Posterior cingulate gyrus (tissue), 11 donors: ENCODE data around the gene NTF3.

Experiments
- DNase-seq, 10 donors: peaks; one replicate each; pipeline versions ENCODE4 v3.0.0 to v3.0.0-alpha.2; 2020 to 2021; ENCODE audit warnings: mixed read lengths in 3 of 10
- intact Hi-C: fragments of 100-400 bp; cut with DNase I; formaldehyde crosslinking; loops from one replicate; pipeline ENCODE4 v1.15.1; 2023

The NTF3 gene

DNA sequence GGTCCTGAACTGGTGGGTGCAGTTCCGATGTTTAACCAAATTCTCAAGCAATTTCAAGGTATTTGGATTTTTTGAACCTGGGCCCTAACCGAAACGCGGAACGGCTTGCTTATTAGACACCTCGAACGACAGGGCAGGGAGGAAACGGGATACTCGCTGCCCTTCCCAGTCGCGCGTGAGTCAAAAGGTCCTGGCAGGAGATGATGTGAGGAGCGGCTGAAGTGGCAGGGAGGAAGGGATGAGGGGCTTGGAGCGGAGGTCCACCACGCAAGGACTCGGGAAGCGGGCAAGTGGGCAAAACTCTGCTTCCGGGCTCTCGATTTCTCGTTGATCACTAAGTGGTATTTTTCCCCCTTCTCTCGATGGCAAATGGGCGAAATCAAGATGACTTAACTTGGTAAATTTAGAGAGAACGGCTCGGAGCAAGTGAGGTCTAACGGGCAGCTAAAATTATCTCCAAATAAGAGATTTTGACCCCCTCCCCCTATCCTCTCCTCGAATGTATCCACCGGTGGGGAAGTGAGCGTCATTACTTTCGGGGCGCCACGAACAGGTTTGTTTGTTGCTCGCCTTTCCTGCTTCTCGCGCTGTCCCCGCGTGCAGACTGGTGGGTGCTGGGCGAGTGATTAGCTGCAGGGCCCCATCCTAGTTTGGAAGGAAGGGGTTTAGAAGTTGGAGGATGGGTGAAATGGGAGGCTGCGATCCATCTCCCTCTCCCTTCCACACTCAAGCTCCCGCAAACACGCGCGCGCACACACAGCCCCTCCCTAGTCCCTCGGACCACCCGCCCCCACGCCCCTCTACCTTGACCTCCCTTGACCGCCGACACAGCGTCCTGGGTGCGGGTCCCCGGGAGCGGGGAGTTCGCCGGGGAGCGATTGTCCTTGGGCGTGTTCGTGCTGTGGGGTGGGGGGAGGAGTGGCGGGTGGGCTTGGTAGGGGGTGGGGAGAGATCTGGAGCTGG, 986 bp upstream of the NTF3 start:
- intact Hi-C loops, result no loop called here
- DNase-seq, result no peak

DNA sequence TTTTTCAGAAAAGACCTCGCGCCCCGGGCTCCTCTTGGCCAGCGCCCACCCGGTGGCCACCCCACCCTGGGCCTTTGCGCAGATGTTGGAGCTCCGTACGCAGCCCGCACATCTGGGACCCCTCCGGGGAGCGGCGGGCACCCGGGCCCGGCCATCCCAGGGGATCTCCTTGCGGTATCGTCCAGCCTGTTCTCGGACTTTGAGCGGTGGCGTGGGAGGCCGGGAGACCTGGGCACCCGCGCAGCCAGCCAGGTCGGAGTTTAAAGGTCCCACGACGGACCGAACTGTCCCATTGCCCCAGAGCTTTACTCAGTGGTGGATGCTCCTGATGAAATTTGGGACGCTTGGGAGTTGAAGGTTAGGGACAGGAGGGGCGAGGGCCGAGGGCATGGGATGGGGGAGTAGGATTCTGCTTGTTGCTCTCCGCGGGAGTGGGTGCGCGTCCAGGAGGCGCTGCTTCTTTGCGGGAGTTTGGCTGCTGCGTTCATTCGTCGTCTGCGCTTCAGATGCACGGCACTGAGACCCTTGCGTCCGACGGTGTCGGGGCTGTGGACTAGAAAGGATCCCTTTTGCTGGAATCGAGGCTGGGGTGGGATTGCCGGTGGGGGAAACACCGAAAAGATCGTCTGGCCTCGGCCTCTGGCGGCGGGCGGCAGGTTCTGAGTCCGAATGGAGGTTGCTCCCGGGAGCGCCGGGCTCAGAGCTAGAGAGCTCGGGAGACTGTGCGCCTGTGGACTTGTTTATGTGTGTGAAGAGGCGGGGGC, 1.4 kb downstream of the NTF3 start:
- no peak for DNase-seq
- intact Hi-C loops, result no loop called here

DNA sequence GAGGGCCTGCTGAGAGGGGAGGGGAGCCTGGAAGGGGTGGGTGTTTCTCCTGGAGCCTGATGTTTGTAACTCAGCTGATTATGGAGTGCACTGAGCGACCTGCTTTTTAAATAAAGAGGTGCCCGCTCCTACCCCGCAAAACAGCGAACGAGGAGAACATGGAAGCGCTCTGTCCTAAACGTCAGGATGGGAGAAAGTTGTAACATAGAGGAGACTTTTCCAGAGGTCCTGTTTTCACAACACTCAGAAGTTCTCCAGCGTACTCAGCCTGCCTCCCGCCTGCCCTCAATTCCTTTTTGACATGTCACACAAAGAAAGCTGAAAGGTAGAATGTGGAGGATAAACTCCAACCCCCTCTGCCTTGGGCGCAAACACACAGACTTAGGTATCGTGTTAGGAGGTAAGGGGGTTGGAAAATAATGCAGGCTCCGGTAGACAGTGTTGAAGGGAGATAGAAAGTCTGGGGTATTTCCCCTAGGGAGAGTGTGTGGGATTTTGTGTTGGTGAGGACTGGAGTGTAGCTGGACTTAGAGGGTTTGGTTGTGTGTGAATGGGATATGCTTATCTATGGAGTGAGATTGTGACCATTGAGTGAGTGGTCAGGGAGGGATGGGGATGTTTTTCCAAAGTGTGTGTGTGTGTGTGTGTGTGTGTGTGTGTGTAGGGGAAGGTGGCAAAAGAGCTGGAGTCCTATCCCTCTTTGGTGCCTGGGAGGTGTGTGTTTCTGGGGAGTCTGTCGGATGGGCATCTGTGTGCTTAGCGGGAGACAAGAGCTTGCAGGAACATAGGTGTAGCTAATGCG, 2.1 kb downstream of the NTF3 start:
- intact Hi-C loops, result no loop called here
- DNase-seq, result no peak

DNA sequence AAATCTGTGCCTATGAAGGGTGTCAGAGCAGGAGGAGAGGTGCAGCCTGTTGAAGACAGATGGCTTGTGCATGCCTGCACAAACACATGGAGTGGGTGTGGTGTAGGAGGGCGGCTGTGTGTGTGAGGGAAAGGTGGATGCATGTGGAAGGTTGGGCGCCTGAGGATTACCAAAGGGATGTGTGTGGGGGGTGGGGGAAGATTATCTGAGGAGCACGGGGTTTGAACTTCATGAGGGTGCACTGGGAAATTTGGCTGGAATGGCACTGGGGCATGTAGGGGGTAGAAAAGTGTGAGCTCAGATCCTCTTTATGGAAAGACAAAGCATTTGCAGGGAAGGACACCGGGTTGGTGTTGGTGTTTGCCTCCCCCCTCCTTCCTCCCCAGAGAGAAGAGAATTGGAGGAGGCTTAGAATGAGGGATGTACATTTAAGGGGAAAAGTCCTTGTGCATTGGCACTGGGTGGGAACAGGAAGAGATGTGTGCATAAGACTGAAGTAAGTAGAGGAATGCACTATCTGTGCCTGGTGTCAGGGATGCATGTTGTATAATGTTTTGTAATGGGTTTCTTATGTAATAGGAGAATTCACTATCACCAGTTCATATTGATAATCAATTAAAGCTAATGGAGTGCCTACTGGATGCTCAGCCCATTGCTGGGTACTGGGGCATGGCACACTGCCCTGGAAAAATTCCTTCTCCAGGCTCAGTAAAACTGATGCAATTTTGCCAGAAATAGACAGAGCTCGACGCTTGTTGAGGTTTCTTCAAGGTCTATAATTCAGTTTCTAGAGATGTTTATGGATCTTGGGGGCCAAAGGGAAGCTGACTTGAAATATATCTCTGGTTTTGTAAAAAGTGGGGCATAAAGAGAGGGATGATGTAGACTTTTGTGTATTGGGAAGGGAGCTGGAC, 3.0 kb downstream of the NTF3 start:
- intact Hi-C loops, result no loop called here
- DNase-seq, result no peak

DNA sequence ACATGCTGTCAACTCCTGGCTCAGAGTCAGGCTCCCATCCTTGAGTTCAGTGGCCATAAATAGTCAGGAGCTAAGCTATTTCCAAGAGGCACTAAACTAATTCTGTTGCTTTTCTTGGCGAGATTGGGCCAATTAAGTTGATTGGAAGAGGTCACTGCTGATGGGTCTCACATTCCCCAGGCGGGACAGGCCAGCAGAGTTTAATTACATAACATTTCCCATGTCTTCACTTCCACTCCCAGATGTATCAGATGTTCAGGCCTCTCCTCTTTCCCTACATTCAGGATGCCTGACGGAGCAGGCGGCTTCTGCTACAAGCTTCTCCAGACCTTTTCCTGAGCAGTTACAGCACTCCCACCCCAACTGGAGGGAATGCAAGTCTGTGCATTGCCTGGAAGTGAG, 5.3 kb downstream of the NTF3 start:
- no peak for DNase-seq
- intact Hi-C loops, result no loop called here

DNA sequence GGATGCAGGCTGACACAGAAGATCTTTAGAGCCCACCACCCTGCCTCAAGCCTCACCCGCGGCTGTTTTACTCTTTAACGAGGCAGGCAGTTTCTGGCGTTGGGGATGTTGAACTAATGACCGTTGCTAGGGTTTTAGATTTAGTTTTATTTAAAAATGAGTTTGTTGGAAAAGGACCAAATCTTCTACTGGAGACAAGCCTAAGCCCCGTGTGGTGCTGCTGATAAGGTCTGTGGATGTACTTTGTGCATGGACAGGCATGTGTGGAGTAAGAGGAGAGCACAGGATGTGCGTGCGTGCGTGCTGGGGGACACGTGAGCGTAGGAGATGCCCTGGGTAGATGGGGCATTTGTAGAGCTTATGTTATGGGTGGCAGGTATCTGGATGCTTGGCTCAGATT, 5.7 kb downstream of the NTF3 start:
- intact Hi-C loops, result no loop called here
- no peak for DNase-seq

- no peak for DNase-seq
Observed at GRCh38 chr12:5438671-5439200, 6.8 kb downstream of the NTF3 start.

GRCh38 chr12:5439371-5439771, 7.5 kb downstream of the NTF3 start:
- intact Hi-C loops, result no loop called here
- DNase-seq, result no peak

More at GRCh38 chr12:5438671-5439200, 6.8 kb downstream of the NTF3 start:
- intact Hi-C loops, result no loop called here

DNA sequence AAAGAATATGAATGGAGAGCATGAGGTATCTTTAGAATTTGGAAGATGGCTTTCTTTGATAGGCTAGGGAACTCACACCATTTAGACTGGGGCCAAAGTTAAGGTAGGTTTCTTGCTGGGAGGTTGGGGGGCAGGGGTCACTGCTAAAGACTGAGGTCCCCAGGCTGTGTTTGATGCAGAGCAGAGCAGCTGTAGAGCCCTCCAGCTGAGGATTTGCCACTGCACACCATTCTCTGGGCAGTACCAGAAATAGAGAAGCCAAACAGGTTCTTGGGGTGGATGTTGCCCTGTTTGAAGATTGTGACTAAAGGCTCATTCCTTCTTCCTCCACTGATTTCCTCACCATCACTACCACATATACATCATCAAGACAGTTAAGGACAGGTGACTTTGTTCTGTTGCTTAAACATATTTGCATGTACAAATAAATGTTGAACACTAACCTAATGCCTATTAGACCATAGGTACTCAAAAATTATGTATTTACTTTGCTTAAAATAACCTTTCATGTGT, 7.9 kb downstream of the NTF3 start:
- intact Hi-C loops, result loop anchor here (5.0 kb wide), 1 partner anchor 268 kb away; no protein-coding TSS in a partner anchor
- DNase-seq, result no peak

GRCh38 chr12:5440978-5441377, 9.1 kb downstream of the NTF3 start:
- no peak for DNase-seq
- intact Hi-C loops, result loop anchor here (5.0 kb wide), 1 partner anchor 269 kb away; no protein-coding TSS in a partner anchor

DNA sequence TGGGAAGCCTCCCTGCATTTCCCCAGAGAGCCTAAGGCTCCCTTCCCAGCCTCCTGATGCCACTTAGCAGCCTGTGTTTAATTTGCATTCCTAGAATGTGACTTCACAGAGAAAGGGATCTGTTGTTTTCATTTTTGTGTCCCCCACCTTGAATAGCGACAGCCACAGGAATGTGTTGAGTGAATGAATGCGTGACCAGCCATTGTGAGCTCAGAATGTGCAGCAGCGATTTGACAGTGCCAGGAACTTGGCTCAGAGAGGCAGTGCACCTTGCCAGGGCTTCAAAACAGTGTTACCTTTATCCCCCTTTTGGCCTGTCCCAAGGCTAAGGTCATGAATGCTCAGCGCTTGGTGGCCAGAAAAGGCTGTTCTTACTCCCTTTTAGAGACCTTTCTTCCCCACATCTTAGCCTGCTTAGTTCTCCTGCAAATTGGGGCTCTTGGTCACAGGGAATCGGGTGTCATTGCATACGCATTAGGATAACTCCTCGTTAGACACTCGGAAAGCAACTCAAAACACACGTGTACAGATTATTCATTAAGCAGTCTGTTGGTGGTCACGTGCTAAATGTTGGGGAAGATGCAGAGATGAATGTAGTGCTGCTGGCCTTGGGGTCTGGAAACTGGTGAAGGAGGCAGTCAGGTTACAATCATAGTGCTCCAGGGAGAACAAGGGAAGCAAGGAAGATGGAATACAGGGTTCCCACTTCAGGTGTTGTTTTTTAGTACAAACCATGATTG, 9.8 kb downstream of the NTF3 start:
- intact Hi-C loops, result loop anchor here (5.0 kb wide), 1 partner anchor 269 kb away; no protein-coding TSS in a partner anchor
- DNase-seq, result no peak

DNA sequence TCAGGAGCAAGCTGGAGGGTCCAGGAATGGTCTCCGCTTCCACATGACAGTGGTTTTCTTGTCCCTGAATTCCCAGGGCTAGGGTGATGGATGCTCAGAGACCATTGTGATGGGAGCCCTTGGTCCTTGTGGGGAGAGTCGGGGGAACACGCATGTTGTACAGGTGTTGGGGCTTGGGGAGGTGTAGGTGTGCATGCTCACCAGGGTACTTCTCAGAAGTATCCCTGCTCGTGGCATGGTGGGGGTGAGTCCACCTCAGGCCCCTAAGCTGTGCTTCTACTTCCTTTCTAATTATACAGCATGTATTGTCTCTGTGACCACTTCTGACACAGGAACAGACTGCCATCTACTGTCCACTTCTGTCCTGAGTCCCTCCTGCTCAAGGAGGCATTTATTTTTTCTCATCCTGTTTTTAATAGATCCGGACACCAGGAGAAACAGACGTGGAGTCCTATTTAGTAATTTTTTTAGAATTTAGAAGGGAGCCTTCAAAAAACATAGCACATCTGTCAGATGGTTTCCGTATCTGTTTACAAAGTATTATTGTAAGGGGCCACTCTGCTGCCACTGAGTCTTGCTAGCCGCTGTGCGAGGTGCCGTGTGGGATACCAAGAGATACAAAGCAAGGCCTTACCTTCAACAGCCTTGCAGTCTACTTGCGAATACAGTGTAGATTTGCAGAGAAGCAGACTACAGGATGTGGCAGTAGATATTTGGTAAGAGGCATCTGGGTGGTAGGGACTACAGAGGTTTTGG, 10.5 kb downstream of the NTF3 start:
- DNase-seq, result peak in 1 of 10 donors; percentile 18
- intact Hi-C loops, result loop anchor here (5.0 kb wide), 1 partner anchor 270 kb away; no protein-coding TSS in a partner anchor

GRCh38 chr12:5444520-5444919, 12.6 kb downstream of the NTF3 start:
- DNase-seq, result no peak
- intact Hi-C loops, result loop anchor here (5.0 kb wide), 1 partner anchor 272 kb away; no protein-coding TSS in a partner anchor

DNA sequence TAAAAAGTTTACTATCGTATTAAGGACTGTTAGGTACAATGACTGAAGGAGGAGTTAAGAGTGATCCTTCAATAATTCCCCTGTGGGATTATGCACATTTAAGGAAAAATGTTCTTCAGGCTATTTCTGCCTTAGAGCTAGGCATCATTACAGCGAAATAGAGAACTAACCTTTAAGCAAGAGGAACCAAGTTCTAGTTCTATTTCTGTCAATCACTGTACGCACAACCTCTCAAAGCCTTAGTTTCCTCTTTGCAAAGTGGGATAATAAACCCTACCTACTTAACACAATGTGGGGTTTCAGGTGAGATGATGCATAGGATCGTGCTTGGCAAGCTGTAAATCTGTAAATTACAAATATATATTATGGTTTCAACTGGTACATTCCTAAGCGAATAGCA, 15.4 kb downstream of the NTF3 start:
- intact Hi-C loops, result no loop called here

GRCh38 chr12:5451251-5451650, 19.3 kb downstream of the NTF3 start:
- DNase-seq, result no peak
- intact Hi-C loops, result no loop called here

More for the DNA sequence above, 15.4 kb downstream of the NTF3 start:
- no peak for DNase-seq

- DNase-seq, result no peak
- intact Hi-C loops, result no loop called here
Observed at GRCh38 chr12:5452569-5452968, 20.7 kb downstream of the NTF3 start.

DNA sequence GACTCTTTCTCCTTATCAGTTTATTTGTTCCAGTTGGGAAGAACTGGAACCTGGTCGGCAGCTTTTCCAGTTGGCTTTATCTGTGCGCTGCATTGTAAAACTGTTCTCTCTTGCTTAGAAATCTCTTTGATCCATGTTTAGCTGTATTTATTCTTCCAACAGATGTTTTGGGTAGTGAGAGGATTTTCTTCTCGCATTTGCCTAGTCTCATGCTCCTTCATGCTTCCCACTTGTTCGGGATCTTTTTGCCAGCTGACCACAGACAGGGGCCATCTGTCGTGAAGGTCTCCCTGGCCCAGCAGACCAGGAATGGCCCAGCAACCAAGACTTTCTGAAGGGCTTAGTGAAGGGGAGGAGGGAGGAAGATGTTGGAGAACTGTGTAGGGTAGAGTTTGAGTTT, 21.6 kb downstream of the NTF3 start:
- intact Hi-C loops, result no loop called here
- no peak for DNase-seq
